Natural killer cell (primary cell): ENCODE results near the gene LRRC43. TPM values are rescaled to one million over a fixed set of nuclear protein-coding genes. Genes with fewer than 3 reads are reported as not detected.

Experiments
- ATAC-seq, 3 donors: fragments of 150-1000 bp in 2 of 3; fragments of 200-7000 bp in 1 of 3; cut with Tn5 transposase; 1 replicate in 1 of 3; 2 replicates in 2 of 3; pipeline ENCODE4 v1.10.0; 2021; ENCODE audit warnings: mild to moderate bottlenecking in 2 of 3, moderate library complexity in 2 of 3
- DNase-seq, 2 donors: peaks; one replicate each; pipeline versions ENCODE4 v3.0.0 to v3.0.0-alpha.2; 2013 to 2021; ENCODE audit warnings: mixed read lengths in 1 of 2
- H3K27ac ChIP-seq: one replicate; pipeline ENCODE4 v1.5.1; 2013; ENCODE audit warnings: mild to moderate bottlenecking, low read length
- H3K27me3 ChIP-seq: one replicate; pipeline ENCODE4 v1.6.1; 2013; ENCODE audit warnings: low read length; ENCODE audit not compliant: control insufficient read depth, insufficient read depth
- H3K36me3 ChIP-seq: one replicate; pipeline ENCODE4 v1.6.1; 2013; ENCODE audit warnings: low read length; ENCODE audit not compliant: control insufficient read depth, insufficient read depth
- H3K4me1 ChIP-seq: one replicate; pipeline ENCODE4 v1.6.1; 2013; ENCODE audit warnings: low read length; ENCODE audit not compliant: control insufficient read depth, insufficient read depth
- H3K4me3 ChIP-seq: one replicate; pipeline ENCODE4 v1.5.1; 2013; ENCODE audit warnings: low read length
- H3K9me3 ChIP-seq: one replicate; pipeline ENCODE4 v1.6.1; 2013; ENCODE audit warnings: low read length; ENCODE audit not compliant: control insufficient read depth, insufficient read depth
- H3K27ac Mint-ChIP-seq, 2 donors: one replicate each; pipeline ENCODE4 v1.8.0; 2022; ENCODE audit warnings: mild to moderate bottlenecking in 2 of 2, mixed read lengths in 2 of 2, moderate library complexity in 1 of 2
- H3K27me3 Mint-ChIP-seq, 2 donors: one replicate each; pipeline ENCODE4 v1.8.0; 2022; ENCODE audit warnings: low read depth in 2 of 2, mixed read lengths in 2 of 2
- H3K36me3 Mint-ChIP-seq: one replicate; pipeline ENCODE4 v1.8.0; 2022; ENCODE audit warnings: mixed read lengths
- H3K4me1 Mint-ChIP-seq, 2 donors: one replicate each; pipeline ENCODE4 v1.8.0; 2022; ENCODE audit warnings: mixed read lengths in 2 of 2
- H3K4me3 Mint-ChIP-seq: one replicate; pipeline ENCODE4 v1.8.0; 2022; ENCODE audit warnings: mild to moderate bottlenecking, moderate library complexity, mixed read lengths
- H3K9me3 Mint-ChIP-seq, 2 donors: one replicate each; pipeline ENCODE4 v1.8.0; 2022; ENCODE audit warnings: mixed read lengths in 2 of 2
- WGBS: methylation state at CpG from one replicate; pipeline ENCODE4 v1.1.7; 2013; ENCODE audit warnings: missing lambda C conversion rate; ENCODE audit not compliant: insufficient coverage; 5-methylcytosine and 5-hydroxymethylcytosine counted together
- intact Hi-C: fragments of 100-400 bp; cut with micrococcal nuclease; formaldehyde crosslinking; loops from one replicate; pipeline ENCODE4 v1.14.2; 2022
- total RNA-seq, 4 donors: library from RNA; stranded (reverse); fragments of 120-200 nt in 1 of 4; gene quantifications; one replicate each; pipeline versions ENCODE4 v1.2.3 to v1.2.4, GENCODE V29; 2013 to 2022
- TF ChIP-seq, protein P1 (sequence below): fragments of 200-600 bp; IDR thresholded peaks from one replicate; pipeline ENCODE4 v1.8.0; 2022; ENCODE audit warnings: antibody characterized with exemption

LRRC43 gene, protein sequence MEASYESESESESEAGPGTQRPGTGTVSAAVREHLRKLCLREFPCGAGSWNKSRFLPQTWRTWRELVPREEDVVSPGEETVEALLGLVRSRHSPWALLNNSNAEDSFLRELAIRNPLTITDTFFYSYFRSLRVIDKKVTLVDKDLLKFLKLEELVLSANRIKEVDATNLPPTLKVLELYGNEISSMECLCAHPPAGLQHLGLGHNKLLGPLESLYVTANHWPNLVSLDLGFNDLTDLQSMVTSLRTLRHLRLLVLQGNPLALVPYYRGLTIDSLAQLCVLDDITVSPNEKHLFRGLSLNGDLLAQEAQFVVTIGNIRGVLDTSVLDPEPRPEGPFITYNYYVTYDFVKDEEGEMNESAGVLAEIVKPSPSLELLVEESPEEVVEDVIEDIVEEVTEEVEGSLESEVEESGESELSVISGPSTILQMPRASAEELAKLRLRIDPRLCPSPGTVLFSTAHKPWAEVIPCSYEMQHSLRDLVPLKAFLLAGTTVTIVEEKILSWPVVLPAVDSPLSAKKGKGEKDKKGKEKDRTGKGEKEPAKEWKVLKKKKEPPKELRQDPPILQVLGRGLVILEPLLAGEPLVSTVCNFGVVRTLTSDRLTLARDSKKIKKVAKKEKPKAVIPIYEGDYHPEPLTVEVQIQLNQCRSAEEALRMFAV
- total RNA-seq = 10 to 100 TPM in 1 of 3 donors, 1 to 10 TPM in 2; 5.0 to 18.5 (median 8.5) TPM
- 5.9 TPM for total RNA-seq (2013)

DNA sequence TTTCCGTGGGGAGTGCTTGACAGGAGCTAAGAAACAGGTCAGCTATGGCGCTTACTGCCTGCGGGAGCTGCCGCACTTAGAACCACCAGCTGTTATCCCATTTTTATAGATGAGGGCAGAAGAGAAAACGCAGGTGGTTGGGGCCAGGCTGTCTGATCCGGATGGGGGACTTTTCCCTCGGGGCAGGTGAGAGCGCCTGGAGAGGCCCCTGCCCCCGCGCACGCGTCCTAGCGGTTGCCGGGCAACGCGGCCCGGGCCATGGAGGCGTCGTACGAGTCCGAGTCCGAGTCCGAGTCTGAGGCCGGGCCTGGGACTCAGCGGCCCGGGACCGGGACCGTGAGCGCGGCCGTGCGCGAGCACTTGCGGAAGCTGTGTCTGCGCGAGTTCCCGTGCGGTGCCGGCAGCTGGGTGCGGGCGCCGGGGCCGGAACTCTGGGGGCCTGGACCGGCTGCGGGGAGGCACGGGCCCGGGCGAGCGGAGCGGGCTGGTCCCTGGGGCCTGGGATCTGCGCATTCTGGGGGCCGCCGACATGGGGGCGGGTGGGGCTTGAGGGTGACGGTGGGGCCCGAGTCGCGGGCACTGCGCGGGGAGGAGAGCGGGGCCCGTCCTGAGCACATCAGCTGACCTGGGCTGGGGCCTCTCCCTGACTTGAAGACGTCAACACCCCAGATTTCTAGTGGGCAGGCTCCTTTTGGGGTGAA, at the start of gene LRRC43:
LRRC43 (plus strand) TSS at position 237 of the 701 bp plus-strand sequence; CDS start at position 259, 22 bp downstream.
- TF ChIP-seq, protein P1, sequence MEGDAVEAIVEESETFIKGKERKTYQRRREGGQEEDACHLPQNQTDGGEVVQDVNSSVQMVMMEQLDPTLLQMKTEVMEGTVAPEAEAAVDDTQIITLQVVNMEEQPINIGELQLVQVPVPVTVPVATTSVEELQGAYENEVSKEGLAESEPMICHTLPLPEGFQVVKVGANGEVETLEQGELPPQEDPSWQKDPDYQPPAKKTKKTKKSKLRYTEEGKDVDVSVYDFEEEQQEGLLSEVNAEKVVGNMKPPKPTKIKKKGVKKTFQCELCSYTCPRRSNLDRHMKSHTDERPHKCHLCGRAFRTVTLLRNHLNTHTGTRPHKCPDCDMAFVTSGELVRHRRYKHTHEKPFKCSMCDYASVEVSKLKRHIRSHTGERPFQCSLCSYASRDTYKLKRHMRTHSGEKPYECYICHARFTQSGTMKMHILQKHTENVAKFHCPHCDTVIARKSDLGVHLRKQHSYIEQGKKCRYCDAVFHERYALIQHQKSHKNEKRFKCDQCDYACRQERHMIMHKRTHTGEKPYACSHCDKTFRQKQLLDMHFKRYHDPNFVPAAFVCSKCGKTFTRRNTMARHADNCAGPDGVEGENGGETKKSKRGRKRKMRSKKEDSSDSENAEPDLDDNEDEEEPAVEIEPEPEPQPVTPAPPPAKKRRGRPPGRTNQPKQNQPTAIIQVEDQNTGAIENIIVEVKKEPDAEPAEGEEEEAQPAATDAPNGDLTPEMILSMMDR = no peak
- Mint-ChIP-seq H3K27me3 (no peaks in the 10 kb centered on the region), H3K4me3 (peak within 1 kb of the TSS; percentile 92), H3K4me1 (peaks cover 23 to 25% of the 10 kb centered on the region in 2 donors), H3K36me3 (no peaks in the 10 kb centered on the region), H3K27ac (peak within 1 kb of the TSS; percentile 93 to 98), H3K9me3 (no peaks in the 10 kb centered on the region)
- WGBS = 4% methylated on average over 63 of the region's 63 CpGs
- peak within 1 kb of the TSS; percentile 68 for H3K27ac ChIP-seq
- H3K36me3 ChIP-seq = no peaks in the 10 kb centered on the region
- no peaks in the 10 kb centered on the region for H3K9me3 ChIP-seq
- peak; percentile 58 to 60 for DNase-seq
- H3K4me1 ChIP-seq = peaks cover 32% of the 10 kb centered on the region
- intact Hi-C loops = loop anchor here (2.0 kb wide), 1 partner anchor 22 kb away; no protein-coding TSS in a partner anchor
- peak within 1 kb of the TSS; percentile 51 for H3K4me3 ChIP-seq
- peak; percentile 69 to 76 (median 75) for ATAC-seq
- no peaks in the 10 kb centered on the region for H3K27me3 ChIP-seq

DNA sequence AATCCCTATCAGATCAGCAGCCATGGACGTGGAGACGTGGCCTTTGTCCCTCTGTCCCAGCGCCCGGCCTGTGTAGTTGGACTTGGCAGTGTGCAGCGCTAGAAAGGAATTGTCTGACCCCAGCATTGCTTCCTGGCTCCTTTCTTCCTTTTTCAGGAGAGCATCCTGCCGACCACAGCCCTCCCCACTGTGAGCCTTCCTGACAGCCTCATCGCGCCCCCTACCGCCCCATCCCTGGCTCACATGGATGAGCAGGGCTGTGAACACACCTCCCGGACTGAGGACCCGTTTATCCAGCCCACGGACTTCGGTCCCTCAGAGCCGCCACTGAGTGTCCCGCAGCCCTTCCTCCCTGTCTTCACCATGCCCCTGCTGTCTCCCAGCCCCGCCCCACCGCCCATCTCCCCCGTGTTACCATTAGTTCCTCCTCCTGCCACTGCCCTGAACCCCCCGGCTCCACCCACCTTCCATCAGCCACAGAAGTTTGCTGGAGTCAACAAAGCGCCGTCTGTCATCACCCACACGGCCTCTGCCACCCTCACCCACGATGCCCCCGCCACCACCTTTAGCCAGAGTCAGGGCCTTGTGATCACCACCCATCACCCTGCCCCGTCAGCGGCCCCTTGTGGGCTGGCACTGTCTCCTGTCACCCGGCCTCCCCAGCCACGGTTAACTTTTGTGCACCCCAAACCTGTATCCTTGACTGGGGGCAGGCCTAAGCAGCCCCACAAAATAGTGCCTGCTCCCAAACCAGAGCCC, 49.6 kb upstream of the LRRC43 start:
- Mint-ChIP-seq H3K4me3 (no peak overlapping the region), H3K4me1 (peaks cover 0 to 6% of the 10 kb centered on the region in 2 donors), H3K36me3 (no peaks in the 10 kb centered on the region), H3K27ac (peak overlapping the region in 1 of 2 donors; percentile 36), H3K27me3 (no peaks in the 10 kb centered on the region), H3K9me3 (no peaks in the 10 kb centered on the region)
- TF ChIP-seq, protein P1 = no peak
- no peaks in the 10 kb centered on the region for H3K4me1 ChIP-seq
- DNase-seq (no peak), ATAC-seq (no peak)
- H3K27me3 ChIP-seq = no peaks in the 10 kb centered on the region
- H3K4me3 ChIP-seq = no peak overlapping the region
- 86% methylated on average over 28 of the region's 28 CpGs for WGBS
- no peaks in the 10 kb centered on the region for H3K9me3 ChIP-seq
- H3K36me3 ChIP-seq = peaks cover 62% of the 10 kb centered on the region
- no peak overlapping the region for H3K27ac ChIP-seq
- intact Hi-C loops = loop anchor here (5.0 kb wide), 1 partner anchor 224 kb away; no protein-coding TSS in a partner anchor

DNA sequence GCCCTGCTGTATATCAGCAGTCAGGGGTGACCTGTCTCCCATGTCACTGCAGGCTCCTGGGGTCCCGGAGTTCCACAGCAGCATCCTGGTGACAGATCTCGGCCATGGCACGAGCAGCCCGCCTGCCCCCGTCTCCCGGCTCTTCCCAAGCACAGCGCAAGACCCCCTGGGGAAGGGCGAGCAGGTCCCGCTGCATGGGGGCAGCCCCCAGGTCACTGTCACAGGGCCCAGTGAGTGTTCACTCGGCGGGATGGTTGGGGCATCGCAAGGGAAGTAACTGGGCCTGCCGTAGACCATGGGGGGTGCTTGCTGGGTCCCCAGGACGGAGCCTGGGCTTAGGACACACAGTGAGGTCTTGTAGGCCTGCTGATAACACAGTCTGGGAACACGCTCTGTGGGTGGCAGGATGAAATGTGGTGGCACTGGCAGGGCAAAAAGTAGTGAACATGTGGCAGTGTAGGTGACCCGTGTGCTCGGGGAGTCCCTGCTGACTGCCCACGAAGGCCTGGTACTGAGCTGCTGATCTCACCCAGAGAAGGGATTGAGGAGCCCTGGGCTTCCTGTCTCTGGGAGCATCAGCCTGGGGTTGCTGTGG, 47.4 kb upstream of the LRRC43 start:
- no peaks in the 10 kb centered on the region for H3K36me3 Mint-ChIP-seq

More for the DNA sequence above, 47.4 kb upstream of the LRRC43 start:
- intact Hi-C loops = no loop called here
- Histone ChIP-seq H3K9me3 (no peaks in the 10 kb centered on the region), H3K4me3 (no peak overlapping the region), H3K27ac (no peak overlapping the region), H3K36me3 (peaks cover 48% of the 10 kb centered on the region), H3K4me1 (no peaks in the 10 kb centered on the region), H3K27me3 (no peaks in the 10 kb centered on the region)
- Mint-ChIP-seq H3K4me3 (no peak overlapping the region), H3K9me3 (no peaks in the 10 kb centered on the region), H3K4me1 (peaks cover 0 to 6% of the 10 kb centered on the region in 2 donors), H3K27me3 (no peaks in the 10 kb centered on the region), H3K27ac (peak overlapping the region in 1 of 2 donors; percentile 58)
- TF ChIP-seq, protein P1 = no peak
- ATAC-seq = no peak
- WGBS = 98% methylated on average over 18 of the region's 18 CpGs
- no peak for DNase-seq
